Stomach (tissue), 9 donors: ENCODE results near the gene MTCL1. TPM values are rescaled to one million over a fixed set of nuclear protein-coding genes. Genes with fewer than 3 reads are reported as not detected.

ENCODE experiments used
- DNase-seq, 2 donors: peaks; one replicate each; pipeline versions ENCODE4 v3.0.0 to v3.0.0-alpha.2; 2013 to 2019
- H3K27ac ChIP-seq, 5 donors: fragments of 200-600 bp in 4 of 5; sonication (generic) in 4 of 5; one replicate each; pipeline ENCODE4 v1.5.1; 2013 to 2019; ENCODE audit warnings: mild to moderate bottlenecking in 1 of 5, moderate library complexity in 1 of 5
- H3K27me3 ChIP-seq, 3 donors: fragments of 200-600 bp; sonication (generic); one replicate each; pipeline ENCODE4 v1.5.1; 2017 to 2019; ENCODE audit warnings: mixed run types in 1 of 3
- H3K36me3 ChIP-seq, 4 donors: fragments of 200-600 bp; sonication (generic); 1 replicate in 3 of 4; 2 replicates in 1 of 4; pipeline ENCODE4 v1.5.1; 2016 to 2019
- H3K4me1 ChIP-seq, 4 donors: fragments of 200-600 bp; sonication (generic); one replicate each; pipeline ENCODE4 v1.5.1; 2016 to 2019
- H3K4me3 ChIP-seq, 4 donors: fragments of 200-600 bp; sonication (generic) in 3 of 4; one replicate each; pipeline ENCODE4 v1.5.1; 2016 to 2019; ENCODE audit warnings: mild to moderate bottlenecking in 1 of 4
- H3K9me3 ChIP-seq, 4 donors: fragments of 200-600 bp; sonication (generic); one replicate each; pipeline ENCODE4 v1.5.1; 2016 to 2019
- CTCF ChIP-seq, 7 experiments: fragments of 450-650 bp in 4 of 7; fragments of 200-600 bp in 3 of 7; sonication (generic) in 3 of 7; IDR thresholded peaks; one replicate each; pipeline ENCODE4 v1.5.1; 2016 to 2019; ENCODE audit warnings: antibody characterized with exemption in 7 of 7, control low read depth in 2 of 7, mild to moderate bottlenecking in 1 of 7
- EP300 ChIP-seq: sonication (generic); formaldehyde crosslinking; IDR thresholded peaks from one replicate; pipeline ENCODE4 v1.6.1; 2017; ENCODE audit warnings: antibody characterized with exemption
- POLR2A ChIP-seq, 4 donors: fragments of 450-650 bp; IDR thresholded peaks; one replicate each; pipeline ENCODE4 v1.6.1; 2016; ENCODE audit warnings: antibody characterized with exemption in 4 of 4, control low read depth in 2 of 4, mild to moderate bottlenecking in 1 of 4, moderate library complexity in 1 of 4
- POLR2AphosphoS5 ChIP-seq, 3 donors: sonication (generic); formaldehyde crosslinking; IDR thresholded peaks; one replicate each; pipeline ENCODE4 v1.6.1; 2016; ENCODE audit warnings: antibody characterized with exemption in 3 of 3
- WGBS, 5 donors: extraction: QIAGEN DNeasy Blood & Tissue Kit in 3 of 5; methylation state at CpG; one replicate each; pipeline versions ENCODE4 v1.1.5 to v1.1.7; 2013 to 2018; 5-methylcytosine and 5-hydroxymethylcytosine counted together
- intact Hi-C: fragments of 100-400 bp; cut with DNase I; formaldehyde crosslinking; loops from one replicate; pipeline ENCODE4 v1.15.1; 2023; ENCODE audit warnings: low total_unique reads
- polyA plus RNA-seq, 3 donors: library from polyadenylated mRNA; stranded (reverse); fragments of 200-250 nt; gene quantifications; one replicate each; pipeline ENCODE4 v1.2.3, GENCODE V29; 2013
- total RNA-seq, 5 donors: library from RNA; depleted of rRNA; stranded (reverse); fragments of >200 nt; gene quantifications; one replicate each; pipeline versions ENCODE4 v1.1.0 to v1.2.3, GENCODE V29; 2014 to 2016
- donor health status: healthy with polysubstance abuse.
- donor health status: Bipolar disorder and iron deficiency.
- donor health status: healthy.

The MTCL1 gene
- total and polyA plus RNA-seq, 8 donors = 2.3 to 225 (median 20.5) TPM

DNA sequence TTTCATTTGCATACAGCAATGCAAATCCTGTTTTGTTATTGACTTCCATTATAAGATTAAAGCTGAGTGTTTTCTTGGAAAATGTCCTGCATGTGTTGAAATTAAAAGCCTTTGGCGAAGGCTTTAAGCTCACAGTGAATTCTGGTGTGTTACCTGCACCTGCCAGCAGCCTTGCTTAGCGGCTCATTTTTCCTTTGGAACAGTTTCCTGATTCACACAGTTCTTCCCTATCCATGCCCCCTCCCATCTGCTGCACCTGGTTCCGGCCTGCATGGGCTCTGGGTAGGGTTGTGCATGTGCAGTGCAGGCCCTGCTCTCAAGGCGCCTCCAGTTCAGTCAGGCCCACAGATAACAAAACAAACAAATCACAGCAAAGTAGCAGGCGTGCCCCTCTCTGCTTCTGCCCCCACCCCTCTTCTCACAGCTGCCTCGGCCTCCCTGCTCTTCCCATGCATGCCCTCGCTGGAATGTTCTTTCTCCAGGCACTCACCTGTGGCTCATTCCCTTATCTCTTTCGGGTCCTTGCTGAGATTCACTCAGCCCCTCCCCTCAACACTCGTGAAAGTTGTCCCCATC is 15.8 kb downstream of the MTCL1 start:
- intact Hi-C loops = no loop called here
- 68 to 79% (median 75%) methylated on average over 9 of the region's 9 CpGs for WGBS, 5 donors
- H3K4me1 ChIP-seq = peaks cover 0 to 31% (median 15%) of the 10 kb centered on the region in 4 donors
- peaks cover 0 to 20% (median 9%) of the 10 kb centered on the region in 4 donors for H3K36me3 ChIP-seq
- no peak overlapping the region for H3K4me3 ChIP-seq
- H3K9me3 ChIP-seq = no peaks in the 10 kb centered on the region
- peak in 1 of 2 donors; percentile 26 for DNase-seq
- peak overlapping the region in 1 of 5 donors; percentile 29 for H3K27ac ChIP-seq
- no peak for TF ChIP-seq CTCF (IDR thresholded peaks at IDR 0.05)
- TF ChIP-seq POLR2AphosphoS5 (IDR thresholded peaks at IDR 0.05) = no peak
- TF ChIP-seq EP300 = no peak
- no peak for TF ChIP-seq POLR2A (IDR thresholded peaks at IDR 0.05)
- no peaks in the 10 kb centered on the region for H3K27me3 ChIP-seq

GRCh38 chr18:8721716-8722115 is 16.4 kb downstream of the MTCL1 start:
- intact Hi-C loops = no loop called here
- Histone ChIP-seq H3K4me3 (no peak overlapping the region), H3K4me1 (peaks cover 0 to 31% (median 15%) of the 10 kb centered on the region in 4 donors), H3K9me3 (no peaks in the 10 kb centered on the region), H3K27me3 (no peaks in the 10 kb centered on the region), H3K36me3 (peaks cover 0 to 20% (median 9%) of the 10 kb centered on the region in 4 donors), H3K27ac (peak overlapping the region in 1 of 5 donors; percentile 29)
- TF ChIP-seq CTCF (IDR thresholded peaks at IDR 0.05) (no peak), POLR2AphosphoS5 (IDR thresholded peaks at IDR 0.05) (no peak), EP300 (no peak), POLR2A (IDR thresholded peaks at IDR 0.05) (no peak)
- WGBS, 5 donors = 68 to 92% (median 80%) methylated on average over 5 of the region's 5 CpGs
- peak in 1 of 2 donors; percentile 22 for DNase-seq

DNA sequence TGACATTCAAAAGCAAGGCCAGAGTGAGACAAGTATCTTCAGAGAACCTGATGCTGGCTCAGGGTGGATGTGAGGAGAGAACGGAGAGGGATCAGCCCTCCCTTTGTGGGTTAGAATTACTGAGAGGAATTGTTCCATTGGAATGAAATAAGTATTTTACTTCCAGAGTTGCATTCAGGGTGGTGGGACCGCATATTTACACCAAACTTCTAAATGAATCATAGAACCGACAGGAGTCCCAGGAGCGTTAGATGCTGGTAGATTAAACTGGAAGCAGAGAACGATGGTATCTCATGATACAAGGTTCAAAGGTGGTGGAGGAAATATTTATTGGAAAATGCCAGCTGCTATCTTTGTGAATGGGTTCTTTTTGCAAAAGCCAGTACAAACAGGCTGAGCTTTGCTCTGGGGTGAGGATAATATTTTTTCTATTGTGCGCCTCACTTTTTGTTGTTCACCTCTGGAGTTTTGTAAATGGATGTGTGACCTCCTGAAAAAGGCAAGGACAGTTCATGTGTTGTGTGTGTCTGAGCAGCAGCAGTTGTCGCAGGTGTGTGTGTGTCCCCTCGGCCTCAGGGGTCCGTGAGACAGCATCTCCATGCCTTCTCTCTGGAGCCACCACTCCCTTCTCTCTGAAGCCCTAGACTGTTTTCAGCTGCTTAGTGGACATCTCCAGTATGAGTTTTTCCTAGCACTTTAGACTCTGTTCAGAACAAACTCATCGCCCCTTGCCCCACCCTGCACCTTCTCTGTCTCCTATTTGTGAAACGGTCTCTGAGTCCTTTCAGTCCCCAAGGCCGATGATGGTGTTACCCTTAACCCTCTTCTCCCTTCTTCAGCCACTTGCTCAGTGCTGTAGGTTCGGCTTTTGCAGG is 17.8 kb downstream of the MTCL1 start:
- no peak for DNase-seq
- H3K4me1 ChIP-seq = peaks cover 0 to 23% (median 8%) of the 10 kb centered on the region in 4 donors
- 77 to 85% (median 79%) methylated on average over 13 of the region's 13 CpGs for WGBS, 5 donors
- no peak for TF ChIP-seq EP300
- no peak overlapping the region for H3K4me3 ChIP-seq
- peaks cover 0 to 20% (median 9%) of the 10 kb centered on the region in 4 donors for H3K36me3 ChIP-seq
- no peaks in the 10 kb centered on the region for H3K27me3 ChIP-seq
- H3K9me3 ChIP-seq = no peaks in the 10 kb centered on the region
- peak overlapping the region in 1 of 5 donors; percentile 29 for H3K27ac ChIP-seq
- intact Hi-C loops = no loop called here

- Histone ChIP-seq H3K36me3 (peaks cover 0 to 20% (median 9%) of the 10 kb centered on the region in 4 donors), H3K27ac (peak overlapping the region in 1 of 5 donors; percentile 35)
- intact Hi-C loops = no loop called here
These were observed 19.1 kb downstream of the MTCL1 start for GRCh38 chr18:8724452-8724851.

More at GRCh38 chr18:8724452-8724851, 19.1 kb downstream of the MTCL1 start:
- TF ChIP-seq POLR2AphosphoS5 (IDR thresholded peaks at IDR 0.05) (no peak), POLR2A (IDR thresholded peaks at IDR 0.05) (no peak), EP300 (no peak), CTCF (IDR thresholded peaks at IDR 0.05) (no peak)
- peaks cover 0 to 15% (median 6%) of the 10 kb centered on the region in 4 donors for H3K4me1 ChIP-seq
- H3K9me3 ChIP-seq = no peaks in the 10 kb centered on the region
- H3K4me3 ChIP-seq = no peak overlapping the region
- no peaks in the 10 kb centered on the region for H3K27me3 ChIP-seq
- DNase-seq = no peak
- WGBS, 5 donors = 73 to 86% (median 76%) methylated on average over 6 of the region's 6 CpGs
